ENCODE measurements around the gene PLEKHG4B. TPM values are rescaled to one million over a fixed set of nuclear protein-coding genes. Genes with fewer than 3 reads are reported as not detected.

Gene PLEKHG4B
- total RNA-seq, 1 experiment from 2014 or later: 44.3 TPM

- WGBS (ENCODE audit: extremely low coverage, insufficient read length, low lambda C conversion rate): no CpG with 5 or more reads among the region's 2 CpGs
- Histone ChIP-seq H3K79me1 (ENCODE audit: insufficient read depth, low read depth, low read length, poor library complexity, severe bottlenecking) (peaks cover 2% of the 10 kb centered on the region), H3K23me2 (ENCODE audit: insufficient read length, low read depth, low read length, poor library complexity, severe bottlenecking) (no peaks in the 10 kb centered on the region), H3K4ac (ENCODE audit: low read depth, low read length) (no peak overlapping the region), H2BK5ac (ENCODE audit: insufficient read length, low read length) (no peak overlapping the region), H3K9ac (ENCODE audit: extremely low read depth, insufficient read length, low read length) (no peak overlapping the region), H3K23ac (ENCODE audit: insufficient read length, low read depth, low read length) (no peak overlapping the region), H4K5ac (ENCODE audit: insufficient read length, low read depth, low read length) (no peak overlapping the region), H2AK5ac (ENCODE audit: insufficient read length, low read length) (no peak overlapping the region), H2BK12ac (ENCODE audit: insufficient read length, low read depth, low read length) (no peak overlapping the region), H3K27ac (ENCODE audit: insufficient read length, low read depth, low read length) (peak overlapping the region; percentile 21), H3K4me2 (ENCODE audit: insufficient read depth, insufficient read length, low read length) (peak overlapping the region; percentile 11), H3K4me1 (ENCODE audit: insufficient read depth, low read length) (peaks cover 25% of the 10 kb centered on the region), H3K56ac (ENCODE audit: insufficient read length, low read depth, low read length) (no peak overlapping the region), H3K79me2 (ENCODE audit: insufficient read depth, low read length) (peaks cover 4% of the 10 kb centered on the region; the same call in 1 of the 2 replicates), H4K8ac (replicated peaks; ENCODE audit: insufficient read length, low read depth, low read length) (no peak overlapping the region), H3K18ac (ENCODE audit: insufficient read length, low read depth, low read length) (no peak overlapping the region), H4K91ac (ENCODE audit: insufficient read length, low read depth, low read length) (no peak overlapping the region), H3K9me3 (ENCODE audit: control insufficient read depth, low read depth, low read length) (peaks cover 5% of the 10 kb centered on the region), H2BK120ac (ENCODE audit: low read depth, low read length, poor library complexity, severe bottlenecking) (no peak overlapping the region), H4K20me1 (ENCODE audit: control insufficient read depth, insufficient read depth, insufficient read length) (no peaks in the 10 kb centered on the region), H3T11ph (ENCODE audit: low read length) (no peak overlapping the region), H2BK20ac (ENCODE audit: low read depth, low read length, poor library complexity, severe bottlenecking) (no peak overlapping the region), H3K27me3 (ENCODE audit: insufficient read depth, low read length) (no peaks in the 10 kb centered on the region), H2AFZ (ENCODE audit: low read length) (no peak overlapping the region), H2BK15ac (ENCODE audit: low read depth, low read length) (no peak overlapping the region), H3K14ac (ENCODE audit: insufficient read depth, low read length) (no peak overlapping the region)
- Mint-ChIP-seq H3K9me3 (peaks cover 21 to 26% of the 10 kb centered on the region in 2 experiments), H3K36me3 (ENCODE audit: insufficient read depth in 1 of 3, low read depth in 3 of 3) (peaks cover 70 to 83% (median 72%) of the 10 kb centered on the region in 3 experiments), H3K27me3 (ENCODE audit: low read depth) (no peaks in the 10 kb centered on the region), H3K4me3 (no peak overlapping the region), H3K27ac (0 out of 7 replicates have a peak overlapping the region, but pooled peaks of 1 of the 3 experiments have one; percentile 36), H3K4me1 (peaks cover 60 to 74% of the 10 kb centered on the region in 2 experiments)
- no peak for TF ChIP-seq CTCF (conservative IDR thresholded peaks at IDR 0.05)
- DNase-seq: no peak
Observed at GRCh38 chr5:129148-129547, 37.2 kb downstream of the PLEKHG4B start.

All from H9 (cell line).